GM10266 (cell line): ENCODE results near the gene LLGL1.

Source experiments
- DNase-seq: peaks from one replicate; pipeline ENCODE4 v3.0.0; 2012; ENCODE audit errors: extremely low spot score
- CTCF ChIP-seq: IDR thresholded peaks from 2 replicates; pipeline ENCODE4 v1.5.1; 2012; ENCODE audit warnings: mild to moderate bottlenecking, low read depth; ENCODE audit not compliant: control insufficient read depth, insufficient read depth; ENCODE audit errors: missing control alignments

Gene LLGL1

GRCh38 chr17:18182110-18182977 is 43.1 kb upstream of the LLGL1 start:
- DNase-seq: no peak
- TF ChIP-seq CTCF: no peak

GRCh38 chr17:18182978-18183333 is 42.5 kb upstream of the LLGL1 start:
- DNase-seq: peak; percentile 80
- no peak for TF ChIP-seq CTCF

- DNase-seq: peak; percentile 99
- TF ChIP-seq CTCF: peak; percentile 53
Observed at GRCh38 chr17:18183334-18184142, 41.9 kb upstream of the LLGL1 start, which contains the start of gene ALKBH5. Gene ALKBH5, plus strand, starts transcription at chr17:18183828. Its CDS starts 416 bp downstream, at chr17:18184244.

GRCh38 chr17:18184143-18185031 is 41.0 kb upstream of the LLGL1 start:
- TF ChIP-seq CTCF: peak; percentile 46
- DNase-seq: peak; percentile 48

GRCh38 chr17:18185391-18185790 is 40.0 kb upstream of the LLGL1 start:
- DNase-seq: no peak
- TF ChIP-seq CTCF: no peak

- no peak for TF ChIP-seq CTCF
- no peak for DNase-seq
Observed at GRCh38 chr17:18185832-18186626, 39.4 kb upstream of the LLGL1 start.
